VCaP (cell line): ENCODE results near the gene NUDT16L1.

ENCODE experiments used
- H3K27ac ChIP-seq: fragments of 450-650 bp; 2 replicates; pipeline ENCODE4 v1.5.1; 2017
- TF ChIP-seq, protein P1 (sequence below): fragments of 450-650 bp; conservative IDR thresholded peaks from 2 replicates; pipeline ENCODE4 v1.5.1; 2017; ENCODE audit warnings: mild to moderate bottlenecking, moderate library complexity

NUDT16L1 gene

DNA sequence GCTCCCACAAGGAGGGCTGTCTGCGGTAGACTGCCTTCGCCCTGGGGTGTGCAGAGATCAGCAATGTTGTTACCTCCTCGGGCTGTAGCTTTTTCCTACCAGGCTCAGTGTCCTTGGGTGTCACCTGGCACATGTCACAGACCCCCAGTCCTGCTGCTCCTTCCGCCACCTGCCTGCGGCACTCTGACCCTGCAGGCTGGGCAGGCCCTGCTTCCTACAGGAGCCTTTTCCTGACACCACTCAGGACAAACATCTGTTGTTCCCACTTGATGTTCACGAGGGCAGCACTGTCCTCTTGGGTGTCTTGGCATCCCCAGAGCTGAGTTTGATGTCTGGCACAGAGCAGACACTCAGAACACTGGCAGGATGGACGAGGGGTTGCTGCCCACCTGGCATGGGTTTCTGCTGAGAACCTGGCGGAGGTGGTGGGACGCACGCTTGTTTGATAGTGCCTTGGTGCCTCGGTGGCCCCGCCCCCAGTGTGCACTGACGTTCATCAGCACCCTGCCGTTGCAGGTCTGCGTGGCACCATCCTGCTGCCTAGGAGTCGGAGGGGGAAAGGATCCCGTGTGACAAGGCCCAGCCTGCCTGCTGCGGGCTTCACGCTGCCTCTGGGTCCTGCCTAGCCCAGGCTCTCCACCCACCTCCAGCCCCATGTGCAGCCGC, 26.7 kb upstream of the NUDT16L1 start:
- H3K27ac ChIP-seq = no peak overlapping the region

DNA sequence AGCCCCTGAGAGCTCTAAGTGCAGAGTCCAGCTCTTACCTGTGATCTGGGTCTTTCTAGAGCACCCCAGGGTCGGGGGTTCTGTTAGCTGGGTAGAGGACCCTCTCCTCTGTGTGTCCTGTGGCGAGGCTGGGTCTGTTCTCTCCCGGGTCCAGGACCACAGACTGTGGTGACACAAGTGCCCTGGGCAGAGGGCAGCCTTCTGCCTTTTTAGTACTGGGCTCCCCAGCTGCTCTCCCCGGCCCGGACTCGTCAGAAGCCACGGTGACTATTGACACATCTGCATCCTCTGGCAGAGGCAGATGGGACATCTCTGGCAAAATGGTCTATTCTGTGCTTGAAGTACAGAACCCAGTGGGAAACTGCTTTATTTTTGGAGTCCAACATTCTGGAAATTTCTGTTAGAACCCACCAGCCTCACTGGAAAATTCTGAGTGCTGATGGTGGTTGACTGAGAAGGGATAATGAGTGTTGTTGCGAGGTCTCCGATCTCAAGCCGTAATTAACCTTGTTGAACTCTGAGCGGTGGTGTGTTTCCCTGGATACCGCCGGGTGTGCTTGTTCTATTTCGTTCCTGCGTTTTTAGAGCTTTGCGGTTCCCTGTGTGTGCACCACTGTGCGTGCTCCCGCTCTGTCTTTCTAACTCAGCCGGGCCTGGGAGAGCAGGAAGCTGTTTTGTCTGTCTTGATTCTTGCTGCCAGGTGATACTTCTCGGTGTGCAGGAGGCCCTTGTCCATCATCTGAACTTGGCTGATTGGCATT, 26.0 kb upstream of the NUDT16L1 start:
- TF ChIP-seq, protein P1, sequence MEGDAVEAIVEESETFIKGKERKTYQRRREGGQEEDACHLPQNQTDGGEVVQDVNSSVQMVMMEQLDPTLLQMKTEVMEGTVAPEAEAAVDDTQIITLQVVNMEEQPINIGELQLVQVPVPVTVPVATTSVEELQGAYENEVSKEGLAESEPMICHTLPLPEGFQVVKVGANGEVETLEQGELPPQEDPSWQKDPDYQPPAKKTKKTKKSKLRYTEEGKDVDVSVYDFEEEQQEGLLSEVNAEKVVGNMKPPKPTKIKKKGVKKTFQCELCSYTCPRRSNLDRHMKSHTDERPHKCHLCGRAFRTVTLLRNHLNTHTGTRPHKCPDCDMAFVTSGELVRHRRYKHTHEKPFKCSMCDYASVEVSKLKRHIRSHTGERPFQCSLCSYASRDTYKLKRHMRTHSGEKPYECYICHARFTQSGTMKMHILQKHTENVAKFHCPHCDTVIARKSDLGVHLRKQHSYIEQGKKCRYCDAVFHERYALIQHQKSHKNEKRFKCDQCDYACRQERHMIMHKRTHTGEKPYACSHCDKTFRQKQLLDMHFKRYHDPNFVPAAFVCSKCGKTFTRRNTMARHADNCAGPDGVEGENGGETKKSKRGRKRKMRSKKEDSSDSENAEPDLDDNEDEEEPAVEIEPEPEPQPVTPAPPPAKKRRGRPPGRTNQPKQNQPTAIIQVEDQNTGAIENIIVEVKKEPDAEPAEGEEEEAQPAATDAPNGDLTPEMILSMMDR = no peak
- H3K27ac ChIP-seq = peak overlapping the region; percentile 26; the same call in 1 of the 2 replicates

More for the DNA sequence above, 26.7 kb upstream of the NUDT16L1 start:
- TF ChIP-seq, protein P1 = no peak

DNA sequence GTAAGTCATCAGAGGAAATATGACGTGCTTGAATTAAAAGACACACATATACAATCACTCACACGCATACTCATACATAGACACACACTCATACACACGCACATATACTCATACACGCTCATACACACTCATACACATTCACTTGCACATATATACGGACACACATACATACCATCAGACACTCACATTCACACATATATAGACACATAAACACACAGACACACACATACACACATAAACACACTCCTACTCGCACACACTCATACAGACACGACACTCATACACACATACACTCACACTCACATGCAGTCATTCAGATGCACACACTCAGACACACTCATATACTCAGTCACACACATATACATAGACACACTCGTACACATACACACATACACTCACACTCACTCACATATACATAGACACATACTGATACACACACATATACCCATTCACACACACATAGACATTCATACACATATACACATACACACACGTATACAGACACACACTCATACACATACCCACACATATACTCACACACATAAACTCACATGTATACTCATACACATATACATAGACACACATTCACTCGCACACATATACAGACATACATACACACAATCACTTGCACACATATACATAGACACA, 24.9 kb upstream of the NUDT16L1 start:
- TF ChIP-seq, protein P1 = no peak
- H3K27ac ChIP-seq = peak overlapping the region; percentile 26

DNA sequence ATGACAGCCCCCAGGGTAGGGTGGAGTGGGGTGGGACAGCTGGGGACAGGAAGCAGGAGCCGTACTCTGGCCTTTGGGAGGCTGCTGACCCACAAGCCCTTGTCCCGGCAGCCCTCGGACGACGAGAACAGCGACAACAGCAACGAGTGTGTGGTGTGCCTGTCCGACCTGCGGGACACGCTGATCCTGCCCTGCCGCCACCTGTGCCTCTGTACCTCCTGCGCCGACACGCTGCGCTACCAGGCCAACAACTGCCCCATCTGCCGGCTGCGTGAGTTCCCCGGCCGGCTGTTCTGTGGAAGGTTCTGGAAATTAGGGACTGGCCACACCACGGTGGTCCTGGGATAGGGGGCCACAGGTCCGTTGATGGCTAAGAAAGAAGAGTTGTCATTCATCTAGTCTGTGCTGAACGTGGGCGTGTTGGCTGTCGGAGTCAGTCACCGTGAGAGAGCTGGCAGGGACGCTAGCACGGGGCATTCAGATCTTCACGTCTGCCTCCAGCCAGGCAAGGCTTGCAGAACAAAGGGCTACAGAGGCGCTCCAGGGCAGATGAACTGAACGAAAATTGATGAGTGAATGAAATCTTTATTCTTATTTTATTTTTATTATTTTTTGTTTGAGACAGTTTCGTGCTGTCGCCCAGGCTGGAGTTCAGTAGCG, 19.8 kb upstream of the NUDT16L1 start:
- H3K27ac ChIP-seq = no peak overlapping the region
- TF ChIP-seq, protein P1 = no peak

DNA sequence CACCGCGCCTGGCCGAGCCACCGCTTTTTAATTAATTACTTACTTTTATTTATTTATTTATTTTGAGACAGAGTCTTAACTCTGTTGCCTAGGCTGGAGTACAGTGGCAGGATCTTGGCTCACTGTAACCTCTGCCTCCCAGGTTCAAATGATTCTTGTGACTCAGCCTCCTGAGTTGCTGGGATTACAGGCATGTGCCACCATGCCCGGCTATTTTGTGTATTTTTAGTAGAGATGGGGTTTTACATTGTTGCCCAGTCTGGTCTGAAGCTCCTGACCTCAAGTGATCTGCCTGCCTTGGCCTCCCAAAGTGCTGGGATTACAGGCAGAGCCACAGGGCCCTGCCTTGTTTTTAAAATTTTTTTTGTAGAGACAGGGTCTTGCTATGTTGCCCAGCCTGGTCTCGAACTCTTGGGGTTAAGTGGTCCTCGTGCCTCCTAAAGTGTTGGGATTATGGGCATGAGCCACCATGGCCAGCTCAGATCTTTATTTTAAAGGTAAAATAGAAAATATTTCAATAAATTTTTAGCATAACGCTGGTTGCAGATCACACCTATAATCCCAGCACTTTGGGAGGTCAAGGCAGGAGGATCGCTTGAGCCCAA, 18.3 kb upstream of the NUDT16L1 start:
- H3K27ac ChIP-seq = no peak overlapping the region
- TF ChIP-seq, protein P1 = no peak

DNA sequence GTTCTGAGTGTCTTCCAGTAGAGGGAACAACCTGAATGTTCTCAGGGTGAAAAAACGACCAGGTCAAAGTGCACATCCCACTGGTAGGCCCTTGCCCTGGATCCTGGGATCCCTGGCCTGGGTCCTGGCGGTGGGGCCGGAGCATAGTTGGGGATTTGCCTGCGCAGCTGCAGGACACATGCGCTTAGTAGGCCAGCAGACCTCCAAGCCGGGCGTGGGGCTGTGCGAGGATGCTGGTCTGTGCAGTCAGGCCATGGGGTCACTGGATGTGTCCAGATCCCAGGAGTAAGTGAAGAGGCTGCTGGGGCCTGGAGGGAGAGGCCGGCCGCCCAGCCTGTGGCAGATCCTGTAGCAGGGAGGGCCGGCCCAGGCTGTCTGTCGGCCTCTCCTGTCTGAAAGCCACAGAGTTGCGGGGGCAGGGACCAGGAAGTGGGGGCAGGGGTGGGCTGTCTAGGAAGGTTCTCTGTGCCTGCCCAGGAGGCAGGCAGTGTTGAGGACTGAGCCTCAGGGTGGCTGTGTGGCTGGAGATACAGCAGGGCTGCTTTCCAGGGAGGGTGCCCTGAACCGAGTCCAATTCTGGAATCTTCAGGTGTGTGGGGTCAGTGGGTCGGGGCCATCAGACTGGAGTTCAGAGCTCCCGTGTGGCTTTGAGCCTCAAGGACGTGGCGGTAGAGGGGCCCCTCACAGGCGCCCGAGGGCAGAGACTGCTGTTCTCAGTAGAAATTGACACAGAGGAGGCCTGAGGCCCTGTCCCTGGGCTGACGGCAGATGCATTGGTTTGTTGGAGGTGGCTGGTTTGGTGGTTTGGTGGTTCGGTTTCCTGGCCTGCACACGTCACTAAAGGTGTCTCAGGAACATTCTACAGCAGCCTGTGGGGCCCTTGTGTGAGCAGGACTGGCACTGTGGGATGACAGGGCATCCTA, 17.2 kb upstream of the NUDT16L1 start:
- TF ChIP-seq, protein P1 = no peak

More for the DNA sequence above, 17.2 kb upstream of the NUDT16L1 start:
- H3K27ac ChIP-seq = no peak overlapping the region
